Measurements from ENCODE around the gene PPP1R2B. TPM values are rescaled to one million over a fixed set of nuclear protein-coding genes. Genes with fewer than 3 reads are reported as not detected.

PPP1R2B gene
- total RNA-seq, 1 donor from 2014 or later: 0.15 TPM

GRCh38 chr5:156893517-156893916 lies 43.4 kb downstream of the PPP1R2B start:
- no peak for TF ChIP-seq EZH2 (IDR thresholded peaks at IDR 0.05)
- no peak for TF ChIP-seq EZH2phosphoT487 (IDR thresholded peaks at IDR 0.05)
- TF ChIP-seq, protein P1, sequence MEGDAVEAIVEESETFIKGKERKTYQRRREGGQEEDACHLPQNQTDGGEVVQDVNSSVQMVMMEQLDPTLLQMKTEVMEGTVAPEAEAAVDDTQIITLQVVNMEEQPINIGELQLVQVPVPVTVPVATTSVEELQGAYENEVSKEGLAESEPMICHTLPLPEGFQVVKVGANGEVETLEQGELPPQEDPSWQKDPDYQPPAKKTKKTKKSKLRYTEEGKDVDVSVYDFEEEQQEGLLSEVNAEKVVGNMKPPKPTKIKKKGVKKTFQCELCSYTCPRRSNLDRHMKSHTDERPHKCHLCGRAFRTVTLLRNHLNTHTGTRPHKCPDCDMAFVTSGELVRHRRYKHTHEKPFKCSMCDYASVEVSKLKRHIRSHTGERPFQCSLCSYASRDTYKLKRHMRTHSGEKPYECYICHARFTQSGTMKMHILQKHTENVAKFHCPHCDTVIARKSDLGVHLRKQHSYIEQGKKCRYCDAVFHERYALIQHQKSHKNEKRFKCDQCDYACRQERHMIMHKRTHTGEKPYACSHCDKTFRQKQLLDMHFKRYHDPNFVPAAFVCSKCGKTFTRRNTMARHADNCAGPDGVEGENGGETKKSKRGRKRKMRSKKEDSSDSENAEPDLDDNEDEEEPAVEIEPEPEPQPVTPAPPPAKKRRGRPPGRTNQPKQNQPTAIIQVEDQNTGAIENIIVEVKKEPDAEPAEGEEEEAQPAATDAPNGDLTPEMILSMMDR (IDR thresholded peaks at IDR 0.05): no peak
- no peaks in the 10 kb centered on the region for H3K9me3 ChIP-seq (ENCODE audit: low read depth)
- Mint-ChIP-seq H3K27me3 (ENCODE audit: insufficient read depth, low read depth) (no peaks in the 10 kb centered on the region), H3K4me1 (peaks cover 3% of the 10 kb centered on the region), H3K36me3 (no peaks in the 10 kb centered on the region), H3K4me3 (no peak overlapping the region), H3K27ac (no peak overlapping the region), H3K9me3 (no peaks in the 10 kb centered on the region)
- no peak overlapping the region for H3K4me3 ChIP-seq
- no peak overlapping the region for H2AFZ ChIP-seq (replicated peaks)
- H3K27ac ChIP-seq: no peak overlapping the region
- H3K36me3 ChIP-seq: no peaks in the 10 kb centered on the region
- no peak overlapping the region for H3K4me2 ChIP-seq
- DNase-seq (ENCODE audit: low spot score): no peak
- H3K9ac ChIP-seq: no peak overlapping the region
- no peaks in the 10 kb centered on the region for H3K79me2 ChIP-seq (ENCODE audit: low read depth)
- no peaks in the 10 kb centered on the region for H3K27me3 ChIP-seq
- H4K20me1 ChIP-seq (ENCODE audit: low read depth): no peaks in the 10 kb centered on the region
- no peaks in the 10 kb centered on the region for H3F3A ChIP-seq (ENCODE audit: low read depth)
- no peaks in the 10 kb centered on the region for H3K4me1 ChIP-seq

- Mint-ChIP-seq H3K9me3 (no peaks in the 10 kb centered on the region), H3K27ac (no peak overlapping the region), H3K4me3 (no peak overlapping the region), H3K4me1 (no peaks in the 10 kb centered on the region), H3K27me3 (ENCODE audit: insufficient read depth, low read depth) (no peaks in the 10 kb centered on the region), H3K36me3 (no peaks in the 10 kb centered on the region)
- Histone ChIP-seq H3K36me3 (no peaks in the 10 kb centered on the region), H2AFZ (replicated peaks) (peak overlapping the region; percentile 28), H4K20me1 (ENCODE audit: low read depth) (no peaks in the 10 kb centered on the region), H3K4me1 (no peaks in the 10 kb centered on the region), H3K9ac (no peak overlapping the region), H3K9me3 (ENCODE audit: low read depth) (no peaks in the 10 kb centered on the region), H3K27me3 (no peaks in the 10 kb centered on the region), H3F3A (ENCODE audit: low read depth) (no peaks in the 10 kb centered on the region), H3K27ac (no peak overlapping the region), H3K79me2 (ENCODE audit: low read depth) (no peaks in the 10 kb centered on the region), H3K4me2 (no peak overlapping the region), H3K4me3 (no peak overlapping the region)
- DNase-seq (ENCODE audit: low spot score): no peak
- no peak for TF ChIP-seq EZH2phosphoT487 (IDR thresholded peaks at IDR 0.05)
Observed at GRCh38 chr5:156896546-156896945, 46.5 kb downstream of the PPP1R2B start.

Small RNAs within 50 kb of the gene (small RNA-seq; reads per million reads assigned to genes)
- not detected for gene RNU6-556P

Other genes with a start within 250 kb of the PPP1R2B start
- not detected in 2 replicates for gene TIMD4, start 112.9 kb downstream of the PPP1R2B start, total RNA-seq (ENCODE audit: low replicate concordance)
- not detected in 2 replicates for gene HAVCR1, start 208.8 kb downstream of the PPP1R2B start, total RNA-seq (ENCODE audit: low replicate concordance)